ENCODE data around the gene SERPINB12. TPM values are rescaled to one million over a fixed set of nuclear protein-coding genes. Genes with fewer than 3 reads are reported as not detected.

Gene SERPINB12
- total RNA-seq, 4 donors from 2014 or later: 62.8 to 185 (median 112) TPM

- H3K4me3 ChIP-seq (ENCODE audit: low read depth, poor library complexity, severe bottlenecking): no peak overlapping the region
- no peak for TF ChIP-seq POLR2A (IDR thresholded peaks at IDR 0.05)
- TF ChIP-seq CTCF (IDR thresholded peaks at IDR 0.05): no peak
- intact Hi-C loops (cut with DNase I; ENCODE audit: low total_unique reads): no loop called here
- no peak for DNase-seq (ENCODE audit: low spot score in 2 of 2)
- WGBS, 2 donors: 27 to 34% methylated on average over 3 of the region's 3 CpGs
Observed at GRCh38 chr18:63539904-63540510, 2.2 kb upstream of the SERPINB12 start.

GRCh38 chr18:63544017-63544416, 1.8 kb downstream of the SERPINB12 start:
- TF ChIP-seq POLR2A (IDR thresholded peaks at IDR 0.05) (no peak), CTCF (IDR thresholded peaks at IDR 0.05) (no peak)
- no peak overlapping the region for H3K4me3 ChIP-seq (ENCODE audit: low read depth, poor library complexity, severe bottlenecking)
- 82 to 89% methylated on average over 2 of the region's 2 CpGs for WGBS, 2 donors
- intact Hi-C loops (cut with DNase I; ENCODE audit: low total_unique reads): no loop called here
- no peak for DNase-seq (ENCODE audit: low spot score in 2 of 2)

GRCh38 chr18:63545000-63545399, 2.8 kb downstream of the SERPINB12 start:
- no peak for TF ChIP-seq POLR2A (IDR thresholded peaks at IDR 0.05)
- no peak for TF ChIP-seq CTCF (IDR thresholded peaks at IDR 0.05)
- no peak overlapping the region for H3K4me3 ChIP-seq (ENCODE audit: low read depth, poor library complexity, severe bottlenecking)
- DNase-seq (ENCODE audit: low spot score in 2 of 2): no peak
- intact Hi-C loops (cut with DNase I; ENCODE audit: low total_unique reads): no loop called here
- WGBS, 2 donors: 39 to 54% methylated on average over 3 of the region's 3 CpGs

- WGBS, 2 donors: 39 to 57% methylated on average over 1 of the region's 1 CpG
- no peak for DNase-seq (ENCODE audit: low spot score in 2 of 2)
- no peak overlapping the region for H3K4me3 ChIP-seq (ENCODE audit: low read depth, poor library complexity, severe bottlenecking)
- TF ChIP-seq POLR2A (IDR thresholded peaks at IDR 0.05): no peak
- TF ChIP-seq CTCF (IDR thresholded peaks at IDR 0.05): no peak
- intact Hi-C loops (cut with DNase I; ENCODE audit: low total_unique reads): no loop called here
Observed at GRCh38 chr18:63550068-63550467, 7.9 kb downstream of the SERPINB12 start.

GRCh38 chr18:63551769-63552168, 9.6 kb downstream of the SERPINB12 start:
- WGBS, 2 donors: 77 to 90% methylated on average over 3 of the region's 3 CpGs
- no peak overlapping the region for H3K4me3 ChIP-seq (ENCODE audit: low read depth, poor library complexity, severe bottlenecking)
- TF ChIP-seq POLR2A (IDR thresholded peaks at IDR 0.05): no peak
- TF ChIP-seq CTCF (IDR thresholded peaks at IDR 0.05): no peak
- intact Hi-C loops (cut with DNase I; ENCODE audit: low total_unique reads): no loop called here
- DNase-seq (ENCODE audit: low spot score in 2 of 2): no peak

GRCh38 chr18:63552581-63552980, 10.4 kb downstream of the SERPINB12 start:
- intact Hi-C loops (cut with DNase I; ENCODE audit: low total_unique reads): no loop called here
- DNase-seq (ENCODE audit: low spot score in 2 of 2): no peak
- 88 to 90% methylated on average over 2 of the region's 2 CpGs for WGBS, 2 donors
- TF ChIP-seq CTCF (IDR thresholded peaks at IDR 0.05) (no peak), POLR2A (IDR thresholded peaks at IDR 0.05) (no peak)
- H3K4me3 ChIP-seq (ENCODE audit: low read depth, poor library complexity, severe bottlenecking): no peak overlapping the region
